IMR-90 (cell line): ENCODE data around the gene KIF25. TPM values are rescaled to one million over a fixed set of nuclear protein-coding genes. Genes with fewer than 3 reads are reported as not detected.

Experiments used
- ATAC-seq: fragments of 200-7000 bp; cut with Tn5 transposase; 2 replicates; pipeline ENCODE4 v1.9.1; 2020; ENCODE audit warnings: low read depth, mild to moderate bottlenecking, moderate library complexity
- BruUV-seq: library from RNA; stranded (reverse); fragments of 400-500 nt; replicated peaks from 2 replicates; lab custom pipeline; 2021; lab: Mats Ljungman, UMichigan
- CTCF ChIA-PET: fragments of 300-600 bp; formaldehyde crosslinking; extraction: SDS; loops from one replicate; lab custom pipeline; 2021; ENCODE audit warnings: antibody characterized with exemption; lab: Yijun Ruan, JAX
- POLR2A ChIA-PET: fragments of 300-600 bp; sonication (Branson Sonifier 250); formaldehyde crosslinking; loops from one replicate; lab custom pipeline; 2022; ENCODE audit warnings: antibody characterized with exemption; ENCODE audit not compliant: unreplicated experiment; lab: Charles Lee
- DNase-seq: peaks from one replicate; pipeline ENCODE4 v3.0.0; 2013
- H2AFZ ChIP-seq: replicated peaks from 2 replicates; pipeline ENCODE3; 2013; ENCODE audit warnings: low read length, mild to moderate bottlenecking; ENCODE audit not compliant: poor library complexity
- H2AK5ac ChIP-seq: 2 replicates; pipeline ENCODE4 v1.6.1; 2013; ENCODE audit warnings: low read depth, low read length, inconsistent platforms
- H2AK9ac ChIP-seq: replicated peaks from 2 replicates; pipeline ENCODE3; 2013; ENCODE audit warnings: mild to moderate bottlenecking, low read depth, low read length, moderate library complexity; ENCODE audit not compliant: poor library complexity
- H2BK120ac ChIP-seq: 2 replicates; pipeline ENCODE4 v1.6.1; 2013; ENCODE audit warnings: low read depth, low read length, inconsistent platforms
- H2BK15ac ChIP-seq: 3 replicates; pipeline ENCODE4 v1.6.1; 2013; ENCODE audit warnings: low read depth, low read length, inconsistent platforms
- H2BK20ac ChIP-seq: 2 replicates; pipeline ENCODE4 v1.6.1; 2013; ENCODE audit warnings: low read depth, mild to moderate bottlenecking, inconsistent platforms, low read length, moderate library complexity
- H2BK5ac ChIP-seq: 2 replicates; pipeline ENCODE4 v1.6.1; 2013; ENCODE audit warnings: mild to moderate bottlenecking, low read depth, low read length, inconsistent platforms; ENCODE audit not compliant: poor library complexity, severe bottlenecking
- H3K14ac ChIP-seq: replicated peaks from 2 replicates; pipeline ENCODE4 v1.6.1; 2013; ENCODE audit warnings: low read depth, low read length, inconsistent platforms
- H3K18ac ChIP-seq: 2 replicates; pipeline ENCODE4 v1.6.1; 2013; ENCODE audit warnings: low read depth, low read length, control low read depth
- H3K23ac ChIP-seq: 2 replicates; pipeline ENCODE4 v1.6.1; 2013; ENCODE audit warnings: low read depth, low read length, inconsistent platforms
- H3K27ac ChIP-seq: 2 replicates; pipeline ENCODE4 v1.5.1; 2013; ENCODE audit warnings: mild to moderate bottlenecking, control low read depth, low read length; ENCODE audit not compliant: insufficient read depth
- H3K27me3 ChIP-seq: 2 replicates; pipeline ENCODE4 v1.6.1; 2013; ENCODE audit warnings: low read length; ENCODE audit not compliant: control insufficient read depth, insufficient read depth
- H3K36me3 ChIP-seq: 2 replicates; pipeline ENCODE4 v1.6.1; 2013; ENCODE audit warnings: low read length, mixed read lengths; ENCODE audit not compliant: control insufficient read depth, insufficient read depth
- H3K4ac ChIP-seq: 2 replicates; pipeline ENCODE4 v1.6.1; 2013; ENCODE audit warnings: low read depth, low read length, inconsistent platforms
- H3K4me1 ChIP-seq: 2 replicates; pipeline ENCODE4 v1.6.1; 2013; ENCODE audit warnings: low read length, mixed read lengths; ENCODE audit not compliant: control insufficient read depth, insufficient read depth
- H3K4me2 ChIP-seq: 2 replicates; pipeline ENCODE4 v1.6.1; 2013; ENCODE audit warnings: low read depth, mild to moderate bottlenecking, control low read depth, low read length, moderate library complexity
- H3K4me3 ChIP-seq: 2 replicates; pipeline ENCODE4 v1.5.1; 2013; ENCODE audit warnings: low read depth, mild to moderate bottlenecking, control low read depth, low read length, moderate library complexity; ENCODE audit not compliant: insufficient read depth
- H3K56ac ChIP-seq: 2 replicates; pipeline ENCODE4 v1.6.1; 2013; ENCODE audit warnings: low read length, inconsistent platforms; ENCODE audit not compliant: insufficient read depth; ENCODE audit errors: extremely low read depth
- H3K79me1 ChIP-seq, 2 experiments: 2 replicates each; pipeline ENCODE4 v1.6.1; 2013; ENCODE audit warnings: low read length in 2 of 2, inconsistent platforms in 1 of 2, low read depth in 1 of 2
- H3K9ac ChIP-seq: 2 replicates; pipeline ENCODE4 v1.6.1; 2013; ENCODE audit warnings: low read depth, low read length, control low read depth
- H3K9me1 ChIP-seq: 2 replicates; pipeline ENCODE4 v1.6.1; 2013; ENCODE audit warnings: low read length, inconsistent platforms; ENCODE audit not compliant: insufficient read depth
- H3K9me3 ChIP-seq: 2 replicates; pipeline ENCODE4 v1.6.1; 2013; ENCODE audit warnings: low read length; ENCODE audit not compliant: control insufficient read depth, insufficient read depth
- H4K20me1 ChIP-seq: 2 replicates; pipeline ENCODE4 v1.6.1; 2013; ENCODE audit warnings: low read length, inconsistent platforms; ENCODE audit not compliant: insufficient read depth
- H4K5ac ChIP-seq: 2 replicates; pipeline ENCODE4 v1.6.1; 2013; ENCODE audit warnings: mild to moderate bottlenecking, low read depth, low read length, control low read depth
- H4K8ac ChIP-seq, 2 experiments: 2 replicates each; pipeline ENCODE4 v1.6.1; 2013; ENCODE audit warnings: low read depth in 2 of 2, low read length in 2 of 2, control low read depth in 1 of 2, inconsistent platforms in 1 of 2
- H4K91ac ChIP-seq: 2 replicates; pipeline ENCODE4 v1.6.1; 2013; ENCODE audit warnings: low read depth, low read length, inconsistent platforms; ENCODE audit not compliant: insufficient read depth
- BHLHE40 ChIP-seq: fragments of 150-350 bp; IDR thresholded peaks from 2 replicates; pipeline ENCODE4 v1.6.1; 2016; ENCODE audit warnings: mild to moderate bottlenecking, low read depth, low read length
- CEBPB ChIP-seq: IDR thresholded peaks from 2 replicates; pipeline ENCODE4 v1.6.1; 2012; ENCODE audit warnings: low read depth, low read length, improper control_type of control experiment
- CHD1 ChIP-seq: IDR thresholded peaks from 2 replicates; pipeline ENCODE4 v1.6.1; 2012; ENCODE audit warnings: low read depth, low read length, improper control_type of control experiment
- ELK1 ChIP-seq: fragments of 150-350 bp; IDR thresholded peaks from 2 replicates; pipeline ENCODE4 v1.6.1; 2016; ENCODE audit warnings: low read depth, mild to moderate bottlenecking, low read length, moderate library complexity, borderline replicate concordance
- FOS ChIP-seq: fragments of 150-350 bp; IDR thresholded peaks from 2 replicates; pipeline ENCODE4 v1.6.1; 2016; ENCODE audit warnings: low read depth, low read length
- MAFK ChIP-seq: IDR thresholded peaks from 2 replicates; pipeline ENCODE4 v1.6.1; 2012; ENCODE audit warnings: low read depth, low read length, improper control_type of control experiment
- MAZ ChIP-seq: IDR thresholded peaks from 2 replicates; pipeline ENCODE4 v1.6.1; 2012; ENCODE audit warnings: low read depth, mild to moderate bottlenecking, low read length, improper control_type of control experiment, moderate library complexity, borderline replicate concordance
- MXI1 ChIP-seq: IDR thresholded peaks from 2 replicates; pipeline ENCODE4 v1.6.1; 2012; ENCODE audit warnings: low read depth, mild to moderate bottlenecking, low read length, moderate library complexity, borderline replicate concordance
- NFE2L2 ChIP-seq: fragments of 150-350 bp; IDR thresholded peaks from 2 replicates; pipeline ENCODE4 v1.6.1; 2016; ENCODE audit warnings: low read depth, mild to moderate bottlenecking, low read length
- POLR2A ChIP-seq: IDR thresholded peaks from 2 replicates; pipeline ENCODE4 v1.6.1; 2012; ENCODE audit warnings: mild to moderate bottlenecking, low read depth, low read length
- RAD21 ChIP-seq: IDR thresholded peaks from 2 replicates; pipeline ENCODE4 v1.6.1; 2012; ENCODE audit warnings: low read length, improper control_type of control experiment
- RCOR1 ChIP-seq: IDR thresholded peaks from 2 replicates; pipeline ENCODE4 v1.6.1; 2012; ENCODE audit warnings: mild to moderate bottlenecking, low read length, improper control_type of control experiment; ENCODE audit not compliant: insufficient replicate concordance
- RFX5 ChIP-seq: IDR thresholded peaks from 2 replicates; pipeline ENCODE4 v1.8.0; 2012; ENCODE audit warnings: low read depth, mild to moderate bottlenecking, low read length, moderate library complexity
- SMC3 ChIP-seq: fragments of 150-350 bp; IDR thresholded peaks from 2 replicates; pipeline ENCODE4 v1.6.1; 2016; ENCODE audit warnings: low read depth, mild to moderate bottlenecking, antibody characterized with exemption, low read length, moderate library complexity
- WGBS, 2 experiments: methylation state at CpG; one replicate each; pipeline versions ENCODE4 v1.1.5 to v1.1.7; 2013; ENCODE audit warnings: missing lambda C conversion rate in 2 of 2; ENCODE audit not compliant: insufficient read length in 1 of 2; ENCODE audit errors: extremely low coverage in 2 of 2; 5-methylcytosine and 5-hydroxymethylcytosine counted together
- dilution Hi-C: fragments of 300-500 bp; cut with HindIII; formaldehyde crosslinking; loops from one replicate; pipeline ENCODE4 v1.14.3; 2018; ENCODE audit warnings: low sequenced_read_pairs; ENCODE audit not compliant: unreplicated experiment
- in situ Hi-C: fragments of 300-500 bp; cut with MboI; formaldehyde crosslinking; loops from 3 replicates; pipeline ENCODE4 v1.14.3; 2019; ENCODE audit warnings: low sequenced_read_pairs, inconsistent platforms, mixed read lengths
- intact Hi-C: fragments of 100-400 bp; cut with micrococcal nuclease; formaldehyde crosslinking; loops from 2 replicates; pipeline ENCODE4 v1.10.0; 2022
- polyA plus RNA-seq, 3 experiments: library from polyadenylated mRNA; depleted of rRNA; stranded (reverse); fragments of >200 nt; gene quantifications; 2 replicates each; pipeline ENCODE4 v1.2.3, GENCODE V29; 2012; ENCODE audit warnings: low replicate concordance in 1 of 3
- total RNA-seq: library from RNA; depleted of rRNA; stranded (reverse); fragments of >200 nt; gene quantifications from 2 replicates; pipeline ENCODE4 v1.2.3, GENCODE V29; 2012
- TF ChIP-seq, protein P1 (sequence below): fragments of 150-350 bp; IDR thresholded peaks from 2 replicates; pipeline ENCODE4 v1.6.1; 2017; ENCODE audit warnings: mild to moderate bottlenecking, antibody characterized with exemption, low read length, low read depth
- TF ChIP-seq, protein P2 (sequence below): conservative IDR thresholded peaks from 2 replicates; pipeline ENCODE4 v1.5.1; 2012; ENCODE audit warnings: mild to moderate bottlenecking, low read depth, low read length, improper control_type of control experiment

KIF25 gene
- total and polyA plus RNA-seq, 2 of the 4 experiments (the other 2 are of a cell fraction) = not detected

DNA sequence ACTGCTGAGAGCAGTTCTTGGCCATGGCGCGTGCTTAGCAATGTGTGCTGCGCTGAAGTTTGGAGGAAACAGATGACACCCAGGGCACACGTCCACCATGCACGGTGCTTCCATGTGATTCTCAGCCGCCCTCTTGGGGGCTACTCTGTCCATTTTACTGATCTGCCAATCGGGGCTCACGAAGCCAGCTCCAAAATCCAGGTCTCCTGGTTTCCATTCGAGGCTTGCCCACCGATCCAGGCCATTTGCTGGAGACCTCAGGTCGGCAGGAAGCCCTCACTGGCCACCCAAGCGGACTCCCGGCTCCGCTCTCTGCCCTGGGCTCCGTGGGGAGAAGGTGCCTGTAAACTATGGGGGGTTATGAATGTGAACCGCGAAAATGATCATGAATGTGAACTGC lies 93.2 kb downstream of the KIF25 start:
- ATAC-seq = no peak
- H3K27me3 ChIP-seq = no peaks in the 10 kb centered on the region; the same call in 1 of the 2 replicates

More for the DNA sequence above, 93.2 kb downstream of the KIF25 start:
- Histone ChIP-seq H2BK20ac (no peak overlapping the region), H2AFZ (no peak overlapping the region), H2BK5ac (no peak overlapping the region), H2BK120ac (no peak overlapping the region), H4K20me1 (no peaks in the 10 kb centered on the region; the same call in 1 of the 2 replicates), H3K23ac (no peak overlapping the region), H3K27ac (no peak overlapping the region), H3K56ac (no peak overlapping the region), H3K36me3 (no peaks in the 10 kb centered on the region), H3K9me1 (no peaks in the 10 kb centered on the region), H3K79me1 (no peaks in the 10 kb centered on the region), H3K4me3 (no peak overlapping the region), H4K5ac (no peak overlapping the region), H3K14ac (no peak overlapping the region), H3K4ac (no peak overlapping the region), H2BK15ac (no peak overlapping the region), H2AK5ac (no peak overlapping the region), H2AK9ac (no peak overlapping the region), H3K9ac (no peak overlapping the region), H4K91ac (no peak overlapping the region), H3K4me2 (no peak overlapping the region), H3K4me1 (peaks cover 15% of the 10 kb centered on the region; the same call in 1 of the 2 replicates), H3K9me3 (no peaks in the 10 kb centered on the region), H4K8ac (no peak overlapping the region), H3K18ac (no peak overlapping the region)
- TF ChIP-seq MXI1 (no peak), MAFK (no peak), RCOR1 (no peak), RFX5 (no peak), RAD21 (no peak), BHLHE40 (no peak), CEBPB (no peak), SMC3 (no peak), CHD1 (no peak), POLR2A (no peak), NFE2L2 (no peak), ELK1 (no peak), MAZ (no peak), FOS (no peak)
- TF ChIP-seq, protein P1, sequence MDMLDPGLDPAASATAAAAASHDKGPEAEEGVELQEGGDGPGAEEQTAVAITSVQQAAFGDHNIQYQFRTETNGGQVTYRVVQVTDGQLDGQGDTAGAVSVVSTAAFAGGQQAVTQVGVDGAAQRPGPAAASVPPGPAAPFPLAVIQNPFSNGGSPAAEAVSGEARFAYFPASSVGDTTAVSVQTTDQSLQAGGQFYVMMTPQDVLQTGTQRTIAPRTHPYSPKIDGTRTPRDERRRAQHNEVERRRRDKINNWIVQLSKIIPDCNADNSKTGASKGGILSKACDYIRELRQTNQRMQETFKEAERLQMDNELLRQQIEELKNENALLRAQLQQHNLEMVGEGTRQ = no peak
- TF ChIP-seq, protein P2, sequence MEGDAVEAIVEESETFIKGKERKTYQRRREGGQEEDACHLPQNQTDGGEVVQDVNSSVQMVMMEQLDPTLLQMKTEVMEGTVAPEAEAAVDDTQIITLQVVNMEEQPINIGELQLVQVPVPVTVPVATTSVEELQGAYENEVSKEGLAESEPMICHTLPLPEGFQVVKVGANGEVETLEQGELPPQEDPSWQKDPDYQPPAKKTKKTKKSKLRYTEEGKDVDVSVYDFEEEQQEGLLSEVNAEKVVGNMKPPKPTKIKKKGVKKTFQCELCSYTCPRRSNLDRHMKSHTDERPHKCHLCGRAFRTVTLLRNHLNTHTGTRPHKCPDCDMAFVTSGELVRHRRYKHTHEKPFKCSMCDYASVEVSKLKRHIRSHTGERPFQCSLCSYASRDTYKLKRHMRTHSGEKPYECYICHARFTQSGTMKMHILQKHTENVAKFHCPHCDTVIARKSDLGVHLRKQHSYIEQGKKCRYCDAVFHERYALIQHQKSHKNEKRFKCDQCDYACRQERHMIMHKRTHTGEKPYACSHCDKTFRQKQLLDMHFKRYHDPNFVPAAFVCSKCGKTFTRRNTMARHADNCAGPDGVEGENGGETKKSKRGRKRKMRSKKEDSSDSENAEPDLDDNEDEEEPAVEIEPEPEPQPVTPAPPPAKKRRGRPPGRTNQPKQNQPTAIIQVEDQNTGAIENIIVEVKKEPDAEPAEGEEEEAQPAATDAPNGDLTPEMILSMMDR = no peak
- dilution Hi-C loops = no loop called here
- DNase-seq = no peak
- POLR2A ChIA-PET = no interaction called here
- CTCF ChIA-PET = no interaction called here
- in situ Hi-C loops = no loop called here
- BruUV-seq = no TSS peak
- intact Hi-C loops = no loop called here
- 79% methylated on average over 6 of the region's 17 CpGs; no CpG with 5 or more reads in 1 of the 2 experiments for WGBS, 2 experiments
